Liver (tissue), 9 donors: ENCODE measurements around the gene VAC14. TPM values are rescaled to one million over a fixed set of nuclear protein-coding genes. Genes with fewer than 3 reads are reported as not detected.

Source experiments
- DNase-seq: peaks from one replicate; pipeline ENCODE4 v3.0.0-alpha.2; 2017; ENCODE audit warnings: low spot score
- H3K27ac ChIP-seq, 2 donors: one replicate each; pipeline ENCODE4 v1.7.0; 2013; ENCODE audit warnings: inconsistent platforms in 2 of 2, low read length in 2 of 2, control low read depth in 1 of 2, low read depth in 1 of 2, mild to moderate bottlenecking in 1 of 2
- H3K27me3 ChIP-seq, 4 donors: one replicate each; pipeline versions ENCODE4 v1.6.1 to v1.7.0; 2013; ENCODE audit warnings: low read length in 3 of 4, inconsistent platforms in 1 of 4, mild to moderate bottlenecking in 1 of 4, moderate library complexity in 1 of 4; ENCODE audit not compliant: control insufficient read depth in 4 of 4, insufficient read depth in 4 of 4
- H3K36me3 ChIP-seq, 4 donors: one replicate each; pipeline versions ENCODE4 v1.6.1 to v1.7.0; 2013; ENCODE audit warnings: low read length in 3 of 4, mild to moderate bottlenecking in 3 of 4, low read depth in 1 of 4, moderate library complexity in 1 of 4; ENCODE audit not compliant: control insufficient read depth in 4 of 4, insufficient read depth in 3 of 4
- H3K4me1 ChIP-seq, 4 donors: one replicate each; pipeline versions ENCODE4 v1.6.1 to v1.7.0; 2013; ENCODE audit warnings: low read length in 3 of 4, mild to moderate bottlenecking in 3 of 4, moderate library complexity in 1 of 4; ENCODE audit not compliant: control insufficient read depth in 4 of 4, insufficient read depth in 4 of 4
- H3K4me3 ChIP-seq, 3 donors: one replicate each; pipeline versions ENCODE4 v1.6.1 to v1.7.0; 2013; ENCODE audit warnings: low read length in 3 of 3, control low read depth in 1 of 3, low read depth in 1 of 3, mild to moderate bottlenecking in 1 of 3
- H3K9ac ChIP-seq, 2 donors: one replicate each; pipeline ENCODE4 v1.7.0; 2013; ENCODE audit warnings: low read length in 2 of 2, mild to moderate bottlenecking in 2 of 2, moderate library complexity in 2 of 2, control low read depth in 1 of 2, low read depth in 1 of 2
- H3K9me3 ChIP-seq, 4 donors: one replicate each; pipeline versions ENCODE4 v1.6.1 to v1.7.0; 2013; ENCODE audit warnings: low read length in 3 of 4; ENCODE audit not compliant: control insufficient read depth in 4 of 4
- EGR1 ChIP-seq, 2 donors: IDR thresholded peaks; 2 replicates each; pipeline ENCODE4 v1.6.1; 2016 to 2018; ENCODE audit warnings: antibody characterized with exemption in 2 of 2, low read depth in 2 of 2
- FOXA1 ChIP-seq: IDR thresholded peaks from 2 replicates; pipeline ENCODE4 v1.6.1; 2016; ENCODE audit warnings: antibody characterized with exemption
- FOXA2 ChIP-seq: IDR thresholded peaks from 2 replicates; pipeline ENCODE4 v1.6.1; 2016; ENCODE audit warnings: antibody characterized with exemption
- GABPA ChIP-seq, 2 donors: IDR thresholded peaks in 1 of 2; conservative IDR thresholded peaks in 1 of 2; 2 replicates each; pipeline ENCODE4 v1.6.1; 2016; ENCODE audit warnings: antibody characterized with exemption in 2 of 2, mild to moderate bottlenecking in 1 of 2, moderate library complexity in 1 of 2
- HNF4A ChIP-seq, 2 donors: conservative IDR thresholded peaks; 2 replicates each; pipeline ENCODE4 v1.6.1; 2016; ENCODE audit warnings: antibody characterized with exemption in 2 of 2, mild to moderate bottlenecking in 2 of 2
- HNF4G ChIP-seq: IDR thresholded peaks from 2 replicates; pipeline ENCODE4 v1.6.1; 2016; ENCODE audit warnings: antibody characterized with exemption
- JUND ChIP-seq, 2 donors: IDR thresholded peaks; 2 replicates each; pipeline ENCODE4 v1.6.1; 2016; ENCODE audit warnings: antibody characterized with exemption in 2 of 2
- NR2F2 ChIP-seq: IDR thresholded peaks from 2 replicates; pipeline ENCODE4 v1.6.1; 2016; ENCODE audit warnings: antibody characterized with exemption
- RAD21 ChIP-seq, 2 donors: IDR thresholded peaks; 2 replicates each; pipeline ENCODE4 v1.6.1; 2016; ENCODE audit warnings: antibody characterized with exemption in 2 of 2, mild to moderate bottlenecking in 2 of 2
- RXRA ChIP-seq, 2 donors: IDR thresholded peaks; 2 replicates each; pipeline ENCODE4 v1.6.1; 2017 to 2018; ENCODE audit warnings: antibody characterized with exemption in 2 of 2, mild to moderate bottlenecking in 1 of 2
- SP1 ChIP-seq: IDR thresholded peaks from 2 replicates; pipeline ENCODE4 v1.6.1; 2018; ENCODE audit warnings: antibody characterized with exemption, mild to moderate bottlenecking
- TAF1 ChIP-seq: conservative IDR thresholded peaks from 2 replicates; pipeline ENCODE4 v1.6.1; 2016; ENCODE audit warnings: antibody characterized with exemption, mild to moderate bottlenecking
- YY1 ChIP-seq: IDR thresholded peaks from 2 replicates; pipeline ENCODE4 v1.6.1; 2016; ENCODE audit warnings: antibody characterized with exemption, mild to moderate bottlenecking
- WGBS: extraction: QIAGEN DNeasy Blood & Tissue Kit; methylation state at CpG from one replicate; pipeline ENCODE4 v1.1.7; 2013; 5-methylcytosine and 5-hydroxymethylcytosine counted together
- polyA plus RNA-seq, 2 donors: library from polyadenylated mRNA; stranded (reverse) in 1 of 2; unstranded in 1 of 2; fragments of 200-250 nt in 1 of 2; fragments of >200 nt in 1 of 2; fragmentation: Nextera tagmentation in 1 of 2; extraction: Ambion mirVana in 1 of 2; gene quantifications; one replicate each; pipeline versions ENCODE4 v1.2.1 to v1.2.3, GENCODE V29; 2013 to 2015
- total RNA-seq, 2 donors: library from RNA; depleted of rRNA; stranded (reverse); fragments of >200 nt; gene quantifications; one replicate each; pipeline ENCODE4 v1.2.3, GENCODE V29; 2014
- TF ChIP-seq, protein P1 (sequence below): IDR thresholded peaks from 2 replicates; pipeline ENCODE4 v1.6.1; 2016; ENCODE audit warnings: antibody characterized with exemption
- TF ChIP-seq, protein P2 (sequence below): IDR thresholded peaks from 2 replicates; pipeline ENCODE4 v1.6.1; 2016; ENCODE audit warnings: antibody characterized with exemption
- TF ChIP-seq, protein P3 (sequence below): IDR thresholded peaks from 2 replicates; pipeline ENCODE4 v1.6.1; 2016; ENCODE audit warnings: antibody characterized with exemption
- TF ChIP-seq, protein P4 (sequence below): fragments of 150-350 bp; IDR thresholded peaks from 2 replicates; pipeline ENCODE4 v1.5.1; 2017; ENCODE audit warnings: improper control_type of control experiment, low read depth, low read length; ENCODE audit not compliant: missing input control
- donor health status: healthy.
- donor health status: healthy.
- donor health status: healthy.
- donor health status: healthy.
- donor health status: healthy.

Gene VAC14
- total and polyA plus RNA-seq, 4 donors = 16.7 to 29.8 (median 20.5) TPM

DNA sequence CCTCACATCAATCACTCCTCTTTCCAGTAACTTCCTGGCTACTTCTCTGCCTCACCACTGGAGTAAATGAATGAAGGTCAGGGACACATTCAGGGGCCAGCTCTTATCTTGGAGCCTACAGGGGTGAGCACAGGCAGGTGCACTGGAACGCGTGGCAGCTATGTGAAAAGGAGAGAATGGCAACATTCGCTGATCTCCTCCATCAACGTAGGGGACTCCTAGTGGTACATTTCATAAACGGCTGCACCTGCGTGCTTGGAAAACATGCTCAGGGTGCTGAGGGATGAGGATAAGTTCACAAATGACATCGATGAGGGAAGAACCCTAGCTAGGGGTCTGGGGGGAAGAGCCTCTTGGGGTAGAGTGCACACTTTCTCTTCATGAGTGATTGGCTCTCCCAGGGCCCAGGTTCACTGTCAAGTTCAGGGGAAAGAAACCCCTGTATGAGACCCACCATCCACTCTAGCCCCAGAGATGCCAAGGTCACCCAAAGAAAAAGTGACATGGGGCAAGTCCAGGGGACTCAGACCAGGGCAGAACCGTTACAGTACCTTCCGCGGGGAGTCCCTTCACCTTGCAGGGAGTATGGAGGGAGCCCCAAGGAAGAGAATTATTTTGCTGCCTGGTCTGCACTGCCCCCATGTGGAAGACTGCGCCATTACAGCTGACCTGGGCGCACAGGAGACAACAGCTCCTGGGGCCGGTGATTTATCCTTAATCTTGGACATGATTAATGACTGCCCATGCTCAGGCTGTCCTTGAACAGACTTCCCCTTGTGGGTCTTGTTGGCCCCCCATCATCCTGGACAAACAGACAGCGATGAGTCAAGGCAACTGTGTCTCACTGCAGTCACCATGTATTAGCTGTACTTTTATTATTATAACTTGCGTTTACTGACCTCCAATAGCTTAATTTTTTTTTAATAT lies 30.1 kb downstream of the VAC14 start:
- Histone ChIP-seq H3K4me3 (no peak overlapping the region), H3K27me3 (no peaks in the 10 kb centered on the region), H3K4me1 (peaks cover 0 to 9% (median 5%) of the 10 kb centered on the region in 4 donors), H3K9me3 (no peaks in the 10 kb centered on the region), H3K9ac (no peak overlapping the region), H3K27ac (no peak overlapping the region), H3K36me3 (peaks cover 2 to 14% (median 4%) of the 10 kb centered on the region in 4 donors)
- TF ChIP-seq EGR1 (IDR thresholded peaks at IDR 0.05; ENCODE audit: low read depth in 2 of 2) (peak in 1 of 2 donors; percentile 28), HNF4A (conservative IDR thresholded peaks at IDR 0.05) (peak in 1 of 2 donors; percentile 69), FOXA1 (no peak), RAD21 (IDR thresholded peaks at IDR 0.05) (peak; percentile 88 to 91), RXRA (IDR thresholded peaks at IDR 0.05) (peak in 1 of 2 donors; percentile 89), NR2F2 (no peak), TAF1 (no peak), JUND (IDR thresholded peaks at IDR 0.05) (peak in 1 of 2 donors; percentile 37), YY1 (peak; percentile 90)
- TF ChIP-seq, protein P1, sequence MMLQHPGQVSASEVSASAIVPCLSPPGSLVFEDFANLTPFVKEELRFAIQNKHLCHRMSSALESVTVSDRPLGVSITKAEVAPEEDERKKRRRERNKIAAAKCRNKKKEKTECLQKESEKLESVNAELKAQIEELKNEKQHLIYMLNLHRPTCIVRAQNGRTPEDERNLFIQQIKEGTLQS = no peak
- TF ChIP-seq, protein P2, sequence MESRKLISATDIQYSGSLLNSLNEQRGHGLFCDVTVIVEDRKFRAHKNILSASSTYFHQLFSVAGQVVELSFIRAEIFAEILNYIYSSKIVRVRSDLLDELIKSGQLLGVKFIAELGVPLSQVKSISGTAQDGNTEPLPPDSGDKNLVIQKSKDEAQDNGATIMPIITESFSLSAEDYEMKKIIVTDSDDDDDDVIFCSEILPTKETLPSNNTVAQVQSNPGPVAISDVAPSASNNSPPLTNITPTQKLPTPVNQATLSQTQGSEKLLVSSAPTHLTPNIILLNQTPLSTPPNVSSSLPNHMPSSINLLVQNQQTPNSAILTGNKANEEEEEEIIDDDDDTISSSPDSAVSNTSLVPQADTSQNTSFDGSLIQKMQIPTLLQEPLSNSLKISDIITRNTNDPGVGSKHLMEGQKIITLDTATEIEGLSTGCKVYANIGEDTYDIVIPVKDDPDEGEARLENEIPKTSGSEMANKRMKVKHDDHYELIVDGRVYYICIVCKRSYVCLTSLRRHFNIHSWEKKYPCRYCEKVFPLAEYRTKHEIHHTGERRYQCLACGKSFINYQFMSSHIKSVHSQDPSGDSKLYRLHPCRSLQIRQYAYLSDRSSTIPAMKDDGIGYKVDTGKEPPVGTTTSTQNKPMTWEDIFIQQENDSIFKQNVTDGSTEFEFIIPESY = no peak
- TF ChIP-seq, protein P3, sequence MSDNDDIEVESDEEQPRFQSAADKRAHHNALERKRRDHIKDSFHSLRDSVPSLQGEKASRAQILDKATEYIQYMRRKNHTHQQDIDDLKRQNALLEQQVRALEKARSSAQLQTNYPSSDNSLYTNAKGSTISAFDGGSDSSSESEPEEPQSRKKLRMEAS = peak; percentile 80
- TF ChIP-seq, protein P4, sequence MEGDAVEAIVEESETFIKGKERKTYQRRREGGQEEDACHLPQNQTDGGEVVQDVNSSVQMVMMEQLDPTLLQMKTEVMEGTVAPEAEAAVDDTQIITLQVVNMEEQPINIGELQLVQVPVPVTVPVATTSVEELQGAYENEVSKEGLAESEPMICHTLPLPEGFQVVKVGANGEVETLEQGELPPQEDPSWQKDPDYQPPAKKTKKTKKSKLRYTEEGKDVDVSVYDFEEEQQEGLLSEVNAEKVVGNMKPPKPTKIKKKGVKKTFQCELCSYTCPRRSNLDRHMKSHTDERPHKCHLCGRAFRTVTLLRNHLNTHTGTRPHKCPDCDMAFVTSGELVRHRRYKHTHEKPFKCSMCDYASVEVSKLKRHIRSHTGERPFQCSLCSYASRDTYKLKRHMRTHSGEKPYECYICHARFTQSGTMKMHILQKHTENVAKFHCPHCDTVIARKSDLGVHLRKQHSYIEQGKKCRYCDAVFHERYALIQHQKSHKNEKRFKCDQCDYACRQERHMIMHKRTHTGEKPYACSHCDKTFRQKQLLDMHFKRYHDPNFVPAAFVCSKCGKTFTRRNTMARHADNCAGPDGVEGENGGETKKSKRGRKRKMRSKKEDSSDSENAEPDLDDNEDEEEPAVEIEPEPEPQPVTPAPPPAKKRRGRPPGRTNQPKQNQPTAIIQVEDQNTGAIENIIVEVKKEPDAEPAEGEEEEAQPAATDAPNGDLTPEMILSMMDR = peak; percentile 98
- DNase-seq = peak; percentile 83
- 28% methylated on average over 15 of the region's 15 CpGs for WGBS

DNA sequence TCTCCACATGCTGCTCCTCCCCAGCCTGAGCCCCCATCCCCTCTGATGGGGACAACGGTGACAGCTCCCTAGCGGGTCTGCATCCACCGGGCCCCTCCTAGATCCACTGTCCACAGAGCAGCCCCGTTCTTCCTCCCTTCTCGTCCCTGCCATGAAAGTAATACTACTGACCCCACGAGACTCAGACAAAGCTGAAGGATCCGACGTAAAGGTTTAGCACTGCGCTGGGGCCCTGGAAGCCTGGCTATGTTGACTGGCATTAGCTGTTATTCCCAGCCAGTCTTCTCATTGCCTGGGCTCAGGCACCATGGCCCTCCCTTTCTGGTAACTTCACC lies 30.7 kb downstream of the VAC14 start:
- Histone ChIP-seq H3K9ac (no peak overlapping the region), H3K36me3 (peaks cover 0 to 14% (median 4%) of the 10 kb centered on the region in 4 donors)
- 94% methylated on average over 9 of the region's 9 CpGs for WGBS
- TF ChIP-seq, protein P1 = no peak
- TF ChIP-seq HNF4A (conservative IDR thresholded peaks at IDR 0.05) (no peak), FOXA1 (no peak), SP1 (no peak), TAF1 (no peak), JUND (IDR thresholded peaks at IDR 0.05) (no peak), GABPA (IDR thresholded peaks at IDR 0.05 in 1 of 2, conservative IDR thresholded peaks at IDR 0.05 in 1 of 2) (no peak), YY1 (no peak), NR2F2 (no peak), RAD21 (IDR thresholded peaks at IDR 0.05) (no peak), FOXA2 (no peak), HNF4G (no peak)
- TF ChIP-seq, protein P2 = no peak
- TF ChIP-seq, protein P3 = no peak
- TF ChIP-seq, protein P4 = no peak

More for the DNA sequence above, 30.7 kb downstream of the VAC14 start:
- Histone ChIP-seq H3K27me3 (no peaks in the 10 kb centered on the region), H3K9me3 (no peaks in the 10 kb centered on the region), H3K4me3 (no peak overlapping the region), H3K27ac (no peak overlapping the region), H3K4me1 (peaks cover 0 to 9% (median 5%) of the 10 kb centered on the region in 4 donors)
- no peak for DNase-seq
